Measurements from ENCODE around the gene TSPAN1.

The TSPAN1 gene, protein sequence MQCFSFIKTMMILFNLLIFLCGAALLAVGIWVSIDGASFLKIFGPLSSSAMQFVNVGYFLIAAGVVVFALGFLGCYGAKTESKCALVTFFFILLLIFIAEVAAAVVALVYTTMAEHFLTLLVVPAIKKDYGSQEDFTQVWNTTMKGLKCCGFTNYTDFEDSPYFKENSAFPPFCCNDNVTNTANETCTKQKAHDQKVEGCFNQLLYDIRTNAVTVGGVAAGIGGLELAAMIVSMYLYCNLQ

DNA sequence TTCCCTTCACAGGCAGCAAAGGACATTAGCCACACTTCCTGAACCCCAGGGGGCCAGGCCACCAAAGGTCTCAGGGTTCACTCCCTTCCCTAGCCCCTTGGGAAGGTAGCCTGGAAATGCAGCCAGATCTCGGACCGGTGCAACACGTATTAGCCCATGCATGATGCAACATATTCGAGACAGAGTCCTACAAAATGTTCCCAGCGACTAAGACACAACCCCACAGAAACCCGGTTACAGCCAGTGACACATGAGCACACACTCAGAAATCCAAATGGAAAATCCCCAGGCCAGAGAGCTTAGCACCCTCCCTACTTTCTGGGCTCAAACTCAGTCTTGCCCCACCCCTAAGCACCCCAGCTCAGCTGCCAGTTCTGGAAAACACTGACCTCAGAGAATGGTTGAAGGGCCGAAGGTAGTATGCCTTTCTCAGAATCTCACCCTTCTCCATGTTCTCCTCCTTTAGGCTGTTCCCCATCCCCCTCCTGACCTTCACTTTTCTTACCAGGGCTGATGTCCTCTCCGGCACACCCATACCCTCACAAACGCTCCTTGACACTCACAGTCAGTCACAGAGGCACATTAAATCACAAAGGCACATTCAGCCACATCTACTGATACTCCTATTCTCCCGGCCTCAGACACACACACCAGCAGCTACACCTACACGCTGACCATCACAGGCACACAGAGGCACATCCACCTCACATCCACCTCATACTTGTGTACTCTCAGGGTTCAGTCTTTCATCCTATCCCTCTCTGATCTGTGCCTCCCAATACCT is at the start of gene TSPAN1:
Gene TSPAN1, plus strand, starts transcription at position 640 of the 784 bp plus-strand sequence. CDS start 6,021 bp downstream, outside the sequence.
- peak; percentile 38 for DNase-seq (ENCODE audit: low read depth)

DNA sequence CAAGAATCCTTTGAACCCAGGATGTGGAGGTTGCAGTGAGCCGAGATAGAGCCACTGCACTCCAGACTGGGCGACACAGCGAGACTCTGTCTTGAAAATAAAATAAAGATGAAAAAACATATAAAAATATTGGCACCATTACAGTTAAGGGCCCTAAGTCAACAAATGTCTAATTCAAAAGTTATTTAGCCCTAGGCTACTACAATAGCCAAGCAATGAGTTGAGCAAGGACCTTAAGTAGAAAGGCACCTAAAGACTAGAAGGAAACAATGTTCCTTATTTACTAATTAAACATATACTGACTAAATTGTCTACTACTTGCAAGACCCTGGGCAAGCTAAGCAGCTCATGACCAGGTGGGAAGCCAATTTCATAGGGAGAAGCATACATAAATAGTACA is 46.5 kb upstream of the TSPAN1 start:
- DNase-seq (ENCODE audit: low read depth), result no peak

DNA sequence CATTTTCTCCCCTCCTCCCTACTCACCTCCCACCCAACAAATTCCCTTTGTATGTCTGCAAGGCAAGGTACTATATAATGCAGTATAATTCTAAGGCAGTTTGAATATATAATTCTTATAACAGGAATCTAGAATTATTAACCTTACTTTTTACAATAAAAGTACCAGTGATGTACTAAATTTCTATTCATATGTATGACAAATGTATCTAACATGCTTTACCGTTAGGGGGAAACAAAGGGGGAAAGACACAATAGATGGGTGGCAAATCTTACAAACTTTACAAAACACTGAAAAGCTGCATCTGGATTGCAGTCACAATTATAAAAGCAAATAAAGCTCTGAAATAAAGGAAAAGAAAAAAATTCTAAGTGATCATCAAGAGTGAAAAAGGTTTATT is 44.8 kb upstream of the TSPAN1 start:
- DNase-seq (ENCODE audit: low read depth), result no peak

DNA sequence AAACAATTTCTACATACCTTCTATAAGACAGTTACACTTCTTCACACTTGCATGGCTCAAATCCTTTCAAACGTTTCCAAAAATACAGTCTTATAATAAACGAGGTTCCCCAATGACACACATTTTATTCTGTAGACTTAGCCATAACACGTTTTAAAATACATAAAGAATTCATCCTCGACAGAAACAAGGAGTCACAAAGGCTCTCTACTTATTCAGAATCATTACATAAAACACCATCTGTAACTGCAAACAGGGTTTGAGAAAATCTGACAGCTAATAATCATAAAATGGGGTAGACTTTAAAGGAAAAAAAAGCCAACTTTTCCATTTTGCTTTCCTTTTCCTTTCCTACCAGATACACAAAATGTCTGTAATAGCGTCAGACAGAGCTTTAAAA is 44.3 kb upstream of the TSPAN1 start:
- no peak for DNase-seq (ENCODE audit: low read depth)

DNA sequence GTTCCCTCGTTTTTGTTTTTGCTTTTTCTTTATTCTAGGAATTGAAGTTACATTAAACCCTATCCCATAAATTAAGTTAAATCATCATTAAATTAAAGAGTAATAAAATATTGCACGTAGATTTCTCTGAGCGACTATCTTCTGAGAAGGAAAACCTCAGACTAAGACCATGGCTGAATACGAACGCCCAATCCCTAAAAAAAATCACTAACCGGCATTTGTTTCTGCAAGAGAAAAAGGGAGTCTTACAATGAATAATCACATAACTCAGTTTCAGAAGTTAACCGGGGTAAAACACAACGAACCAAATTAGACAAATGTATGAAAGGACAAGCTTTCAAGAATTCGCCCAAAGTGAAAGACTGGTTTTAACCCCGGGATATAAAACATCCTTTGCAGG is 43.8 kb upstream of the TSPAN1 start:
- DNase-seq (ENCODE audit: low read depth), result no peak

DNA sequence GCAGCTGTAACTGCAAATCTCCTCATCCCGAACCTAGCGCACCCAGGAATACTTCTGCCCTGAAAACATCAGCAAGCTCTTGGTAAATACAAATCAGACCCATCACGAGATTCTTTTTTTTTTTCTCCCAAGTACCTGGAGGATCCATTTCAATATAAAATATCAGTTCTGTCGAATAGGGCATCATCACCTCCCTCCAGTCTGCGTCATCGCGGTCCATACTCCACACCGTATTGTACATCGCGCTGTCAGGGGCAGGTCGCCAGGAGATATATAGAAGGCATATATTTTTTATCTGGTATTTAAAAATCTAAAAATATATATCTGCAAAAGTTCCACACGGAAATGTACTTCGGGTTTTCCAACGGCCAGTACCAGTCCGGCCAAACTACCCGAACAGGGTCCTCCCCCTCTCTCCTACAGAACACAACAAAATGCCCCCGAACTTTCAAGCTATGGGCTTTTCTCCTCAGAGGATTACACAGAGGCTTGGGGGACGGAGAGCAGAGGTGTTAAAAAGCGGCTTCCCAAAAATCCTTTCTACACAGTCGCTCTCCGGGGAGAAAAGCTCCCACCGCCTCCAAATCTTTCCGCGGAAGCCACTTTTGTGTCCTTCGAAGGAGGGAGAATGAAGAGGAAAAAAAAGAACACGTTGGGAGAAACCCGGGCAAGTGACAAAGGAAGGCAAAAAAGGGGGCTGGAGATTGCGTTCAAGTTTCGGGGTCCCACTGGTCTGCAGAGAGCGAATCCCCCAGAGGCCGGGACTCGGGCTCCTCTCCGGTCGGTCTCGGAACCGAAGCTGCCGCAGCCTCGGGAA is 43.0 kb upstream of the TSPAN1 start:
- DNase-seq (ENCODE audit: low read depth), result peak; percentile 24

DNA sequence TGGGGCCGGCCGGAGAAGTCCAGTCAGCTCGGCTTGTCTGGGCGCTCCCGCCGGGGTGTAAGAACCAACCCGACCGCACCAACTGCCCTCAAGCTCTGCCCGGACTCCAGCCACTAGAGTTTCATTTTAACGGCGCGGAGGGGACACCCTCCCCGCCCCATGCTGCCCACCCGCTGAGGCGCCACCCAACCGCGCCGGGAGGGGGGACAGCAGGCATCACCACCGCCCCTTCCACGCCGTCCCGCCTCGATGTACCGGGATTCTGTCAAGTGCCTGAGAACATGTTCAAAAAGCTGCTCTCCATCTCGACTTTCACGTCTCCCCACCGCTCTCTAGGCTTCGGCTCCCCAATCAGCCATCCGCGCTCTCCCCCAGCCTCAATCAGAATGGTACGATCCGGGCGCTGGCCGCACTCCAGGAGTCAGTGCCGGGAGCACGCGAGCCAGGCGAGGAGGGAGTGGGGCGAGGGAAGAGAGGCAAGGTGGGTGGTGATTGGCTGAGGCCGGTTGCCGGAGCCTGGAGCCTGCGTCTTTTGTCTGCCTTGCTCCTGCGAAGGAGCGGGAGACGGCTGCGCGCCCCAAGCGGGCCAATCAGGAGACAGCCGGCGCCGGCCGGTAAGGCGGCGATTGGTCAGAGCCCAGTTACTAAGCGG is 42.2 kb upstream of the TSPAN1 start, which contains the start of gene PIK3R3:
Gene PIK3R3, minus strand, starts transcription at position 101 of the 652 bp plus-strand sequence. CDS start 677 bp downstream, outside the sequence.
- DNase-seq (ENCODE audit: low read depth), result peak; percentile 98

DNA sequence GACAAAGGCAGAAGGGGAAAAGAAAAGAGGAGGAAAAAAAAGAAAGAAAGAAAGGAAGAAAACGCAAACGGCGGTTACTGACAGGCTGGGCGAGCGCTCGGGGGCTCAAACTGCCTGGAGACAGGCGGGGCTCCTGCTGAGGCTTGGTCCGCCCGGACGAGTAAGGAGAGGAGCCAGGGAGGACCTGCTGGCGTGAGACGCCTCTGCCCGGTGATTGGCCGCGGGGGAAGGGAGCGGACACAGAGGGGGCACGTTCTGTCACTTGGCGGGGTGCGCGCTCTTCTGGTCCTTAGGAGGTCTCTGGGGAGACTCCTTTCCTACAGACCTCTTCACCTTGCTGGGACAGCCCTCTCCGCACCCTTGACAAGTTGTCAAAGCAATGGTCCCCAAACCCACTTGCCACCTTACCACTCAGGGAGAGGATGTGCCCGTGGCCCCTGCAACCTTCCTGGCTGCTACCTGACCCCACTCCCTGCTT is 41.7 kb upstream of the TSPAN1 start:
- DNase-seq (ENCODE audit: low read depth), result no peak

DNA sequence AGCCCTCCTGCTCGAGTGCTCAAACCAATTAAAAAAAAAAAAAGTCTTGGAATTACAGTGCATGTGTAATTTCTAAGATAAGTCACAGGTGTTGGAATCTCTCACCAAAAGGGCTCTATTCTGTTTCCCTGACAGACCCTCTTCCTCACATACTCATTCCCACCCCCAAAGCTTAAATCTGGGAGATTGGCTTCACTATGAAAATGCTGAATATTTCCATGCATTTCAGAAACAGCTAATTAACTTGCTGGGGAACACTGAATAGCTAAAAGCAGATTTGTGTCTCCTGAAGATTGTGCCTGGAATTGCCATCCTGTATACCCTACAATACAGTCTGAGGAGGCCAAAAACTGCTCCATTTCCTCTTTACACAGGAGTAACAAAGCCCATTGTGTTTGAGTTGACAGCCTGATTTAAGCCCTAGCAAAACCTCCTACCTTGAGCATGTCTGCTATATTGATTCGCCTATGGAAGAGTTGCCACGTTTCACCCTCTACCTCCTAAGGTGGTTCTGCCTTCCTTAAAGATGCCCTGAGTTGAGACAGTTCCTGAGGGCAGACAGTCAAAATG is 41.0 kb upstream of the TSPAN1 start:
- DNase-seq (ENCODE audit: low read depth), result no peak

DNA sequence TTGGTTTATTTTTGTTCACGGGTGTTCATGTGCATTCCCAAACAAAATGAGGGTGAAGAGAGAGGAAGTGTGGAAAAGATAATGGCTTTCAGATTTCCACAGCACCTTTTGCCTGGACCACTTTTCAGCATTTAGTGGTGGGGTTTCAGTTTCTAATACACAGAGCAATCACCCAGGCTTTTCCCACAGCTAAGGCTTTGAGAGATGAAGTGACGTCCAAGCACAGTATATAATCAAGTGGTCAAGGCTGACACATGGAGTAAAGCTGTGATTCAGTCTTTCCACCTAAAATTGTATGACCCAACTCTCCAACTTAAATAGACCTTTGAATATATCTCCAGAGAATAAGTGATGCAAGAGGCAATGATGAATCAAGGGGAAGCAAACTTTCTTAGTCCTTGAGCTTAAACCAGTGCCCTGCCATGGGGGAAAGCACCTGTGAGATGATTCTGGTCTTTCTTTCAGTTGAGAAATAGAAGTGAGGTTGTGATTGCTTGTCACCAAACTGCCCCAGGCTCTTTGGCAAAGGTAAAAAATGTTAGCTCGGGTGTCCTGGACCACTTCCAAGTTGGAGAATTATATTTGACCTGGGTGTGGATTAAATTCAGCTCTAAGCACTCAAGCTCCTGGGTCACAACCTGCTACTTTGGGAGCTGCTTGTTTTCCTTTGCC is 40.1 kb upstream of the TSPAN1 start:
- peak; percentile 89 for DNase-seq (ENCODE audit: low read depth)

DNA sequence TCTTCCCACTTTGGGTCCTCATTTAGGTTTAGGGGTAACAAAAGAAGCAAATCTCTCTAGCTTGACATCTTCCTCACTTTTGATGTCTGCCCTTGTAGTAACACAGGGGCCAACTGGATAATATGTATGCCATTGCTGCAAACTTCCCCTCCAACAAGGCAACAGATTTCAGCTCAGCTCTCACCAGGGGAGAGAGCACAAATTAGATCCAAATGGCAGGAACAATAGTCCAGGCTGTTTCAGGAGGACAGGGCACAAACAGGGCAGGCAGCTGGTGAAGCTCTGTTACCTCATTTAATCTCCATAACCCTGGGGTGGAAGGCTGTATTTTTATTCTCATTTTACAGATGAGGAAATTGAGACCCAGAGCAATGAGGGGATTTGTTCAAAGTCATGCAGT is 38.2 kb upstream of the TSPAN1 start:
- DNase-seq (ENCODE audit: low read depth), result no peak

DNA sequence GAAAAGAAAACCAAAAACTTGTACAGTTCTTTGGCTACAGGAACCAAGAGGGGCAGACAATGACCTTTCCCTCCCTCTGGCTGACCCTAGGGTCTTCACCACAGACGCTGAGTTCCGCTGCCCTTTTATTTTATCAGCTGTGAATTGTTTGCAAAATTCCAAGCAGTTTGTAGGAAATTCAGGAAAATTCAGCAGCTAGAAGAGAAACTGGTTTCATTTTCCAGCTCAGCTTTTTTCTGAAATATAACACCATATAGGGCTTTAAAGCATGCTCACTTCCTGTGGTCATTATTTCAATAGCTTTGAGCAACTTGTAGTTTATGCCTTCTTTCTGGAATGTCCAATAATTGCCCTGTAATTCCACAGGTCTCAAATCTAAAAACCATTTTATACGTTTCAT is 37.0 kb upstream of the TSPAN1 start:
- DNase-seq (ENCODE audit: low read depth), result peak; percentile 50

DNA sequence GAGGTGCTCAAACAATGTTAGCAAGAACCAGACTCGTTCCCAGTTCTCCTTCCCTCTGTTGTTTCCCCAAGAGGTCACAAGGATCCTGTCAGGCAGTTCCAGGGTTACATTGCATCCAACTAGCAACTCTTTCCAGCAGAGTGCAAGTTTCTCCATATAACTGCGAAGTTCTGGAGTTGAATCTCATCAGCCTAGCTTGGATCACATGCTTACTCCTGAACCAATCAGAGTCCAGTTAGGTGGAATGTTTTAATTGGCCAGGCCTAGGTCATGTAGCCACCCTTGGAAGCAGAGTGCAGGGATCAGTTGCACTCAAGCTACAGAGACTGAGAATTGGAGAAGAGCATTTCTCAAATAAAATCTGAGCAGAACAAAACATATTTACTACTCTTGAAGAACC is 26.6 kb upstream of the TSPAN1 start:
- no peak for DNase-seq (ENCODE audit: low read depth)

DNA sequence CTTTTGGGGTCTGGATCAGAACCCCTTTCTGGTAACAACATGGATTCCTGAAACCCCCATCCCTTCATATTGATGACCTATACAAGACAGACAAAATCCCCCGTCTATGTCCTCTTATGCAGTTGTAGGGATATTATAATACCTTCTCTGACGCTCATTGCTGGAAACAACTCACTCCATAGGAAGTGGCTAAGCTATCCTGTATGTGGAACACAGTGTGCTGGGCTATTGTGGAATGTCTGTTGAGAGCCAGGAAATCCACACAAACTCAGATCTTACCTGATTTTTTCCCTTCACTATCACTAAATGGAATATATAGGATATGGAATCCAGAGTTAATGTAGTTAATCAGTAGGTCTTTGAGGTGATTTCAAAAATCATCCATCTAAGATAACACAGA is 24.8 kb upstream of the TSPAN1 start:
- peak; percentile 32 for DNase-seq (ENCODE audit: low read depth)

DNA sequence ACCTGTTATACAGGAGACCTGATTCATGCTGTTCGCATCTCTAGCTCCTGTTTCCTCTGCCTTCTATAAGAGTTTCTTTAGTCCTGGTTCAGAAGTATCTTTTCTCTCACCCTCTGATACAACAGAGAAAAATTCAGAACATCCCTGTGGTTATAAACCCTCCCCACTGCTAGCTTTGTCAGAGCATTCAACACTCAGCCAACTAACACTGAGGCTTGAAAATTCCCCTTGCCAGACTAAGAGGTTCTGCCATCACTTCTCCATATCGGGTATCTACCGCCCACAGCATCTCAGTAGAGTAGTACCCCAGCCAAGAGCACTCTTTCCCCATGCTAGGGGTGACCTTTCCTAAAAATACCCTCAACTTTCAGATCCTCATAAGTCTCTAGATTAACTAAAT is 22.9 kb upstream of the TSPAN1 start:
- DNase-seq (ENCODE audit: low read depth), result peak; percentile 82

DNA sequence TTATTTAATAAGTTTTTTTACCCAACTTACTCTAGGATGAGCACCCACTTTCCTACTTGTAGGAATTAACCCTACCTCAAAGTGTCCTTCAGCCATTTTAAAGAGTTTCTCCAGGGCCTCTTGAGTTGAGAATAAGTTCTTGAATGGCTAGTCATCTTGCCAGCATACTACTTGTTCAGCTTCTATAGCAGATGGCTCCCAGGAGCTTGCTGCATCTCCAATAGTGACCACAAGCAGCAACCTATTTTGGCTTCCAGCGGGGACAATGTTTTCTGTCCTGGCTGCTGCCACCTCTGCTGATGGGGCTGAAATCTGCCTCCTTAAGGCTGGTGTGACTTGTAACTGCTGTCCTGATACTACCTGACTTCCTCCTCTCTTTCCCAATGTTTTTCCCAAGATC is 21.7 kb upstream of the TSPAN1 start:
- no peak for DNase-seq (ENCODE audit: low read depth)

DNA sequence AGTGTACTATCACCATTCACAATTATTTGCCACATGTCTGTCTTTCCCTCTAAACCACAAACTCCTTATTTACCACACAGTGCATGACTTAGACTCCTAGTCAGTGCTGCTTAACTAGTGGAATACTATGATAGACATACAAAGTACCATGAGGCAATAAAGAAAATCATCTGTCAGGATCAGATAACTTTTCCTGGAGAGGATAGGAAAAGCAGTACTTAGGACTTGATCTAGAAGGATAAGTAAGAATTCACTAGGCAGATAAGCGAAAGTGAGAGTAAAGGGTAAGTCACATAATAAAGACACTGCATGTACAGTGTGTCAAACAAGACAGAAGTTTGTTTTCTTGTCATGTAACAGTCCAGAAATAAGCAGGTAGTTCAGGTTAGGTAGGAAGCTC is 21.2 kb upstream of the TSPAN1 start:
- peak; percentile 43 for DNase-seq (ENCODE audit: low read depth)

DNA sequence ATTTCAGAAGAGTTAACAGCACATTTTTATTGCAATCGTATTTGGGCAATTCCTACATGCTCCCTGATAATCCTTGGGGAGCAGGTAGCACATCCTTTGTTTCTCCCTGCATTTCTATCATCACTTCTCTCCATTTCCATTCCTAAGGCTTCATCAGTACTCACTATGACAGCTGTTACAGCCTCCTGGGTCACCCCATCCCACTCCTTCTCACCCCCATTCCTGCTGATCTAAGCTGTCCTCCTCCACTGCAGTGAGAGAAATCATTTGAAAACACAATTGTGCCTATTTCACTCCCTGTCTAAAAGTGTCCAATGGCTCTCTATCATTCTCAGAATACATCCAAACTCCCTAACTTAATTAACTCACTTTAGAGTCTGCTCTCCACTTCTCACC is 17.0 kb upstream of the TSPAN1 start:
- DNase-seq (ENCODE audit: low read depth), result no peak

DNA sequence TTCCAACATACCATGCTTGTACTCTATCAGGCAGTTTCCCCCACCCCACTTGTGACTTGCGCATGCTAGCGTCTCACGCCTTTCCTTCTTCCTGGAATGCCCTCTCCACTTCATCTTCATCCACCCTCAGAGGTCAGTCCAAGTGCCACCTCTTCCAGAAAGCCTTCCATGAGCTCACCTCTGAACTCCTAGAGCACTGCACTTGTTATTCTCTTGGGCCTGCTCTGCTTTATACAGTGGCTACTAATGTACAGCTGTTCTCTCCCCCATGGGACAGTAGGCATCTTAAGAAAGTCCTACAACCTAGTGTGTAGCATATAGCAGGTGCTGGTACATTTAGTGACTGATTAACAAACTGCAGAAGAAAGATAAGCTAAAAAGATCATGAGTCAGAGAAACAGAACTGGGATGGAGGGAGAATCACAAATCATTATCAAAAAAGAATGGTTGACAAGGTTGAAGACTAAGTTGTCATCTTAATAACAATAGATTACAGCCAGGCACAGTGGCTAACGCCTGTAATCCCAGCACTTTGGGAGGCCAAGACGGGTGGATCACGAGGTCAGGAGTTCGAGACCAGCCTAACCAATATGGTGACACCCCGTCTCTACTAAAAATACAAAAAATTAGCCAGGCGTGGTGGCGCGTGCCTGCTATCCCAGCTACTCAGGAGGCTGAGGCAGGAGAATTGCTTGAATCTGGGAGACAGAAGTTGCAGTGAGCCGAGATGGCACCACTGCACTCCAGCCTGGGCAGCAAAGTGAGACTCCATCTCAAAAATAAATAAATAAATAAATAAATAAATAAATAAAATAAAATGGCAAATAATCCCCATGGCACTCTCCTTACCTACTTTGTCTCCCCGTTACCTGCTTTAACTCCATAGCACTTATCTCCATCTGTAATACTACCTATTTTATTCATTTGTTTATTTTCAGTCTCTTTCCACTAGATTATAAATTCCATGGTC is 16.3 kb upstream of the TSPAN1 start:
- DNase-seq (ENCODE audit: low read depth), result no peak

DNA sequence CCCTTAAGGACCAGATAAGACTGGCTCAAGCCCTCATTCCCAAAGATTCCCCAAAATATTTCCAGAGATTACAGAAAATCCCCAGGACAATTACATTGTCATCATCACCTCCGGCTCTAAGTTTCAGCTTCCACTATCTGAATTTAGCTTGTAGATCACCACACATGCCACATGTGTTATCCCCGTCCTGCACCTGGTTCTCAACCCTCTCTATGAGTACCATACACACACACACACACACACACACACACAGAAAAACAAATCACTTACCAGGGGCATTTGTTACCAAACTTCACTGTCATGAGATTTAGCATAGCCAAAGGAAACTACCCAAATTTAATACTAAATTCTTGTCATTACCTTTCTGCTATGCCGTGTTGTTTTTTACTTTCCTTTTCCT is 15.4 kb upstream of the TSPAN1 start:
- DNase-seq (ENCODE audit: low read depth), result no peak

Measured in amniotic epithelial cell (primary cell).